ENCODE results near the gene TMEM63A. TPM values are rescaled to one million over a fixed set of nuclear protein-coding genes. Genes with fewer than 3 reads are reported as not detected.
A peak's percentile ranks its signal among the peaks of the same experiment; 100 is the strongest.

TMEM63A gene
- total RNA-seq, 6 experiments from 2014 or later, result 32.1 to 81.5 (median 44.9) TPM

DNA sequence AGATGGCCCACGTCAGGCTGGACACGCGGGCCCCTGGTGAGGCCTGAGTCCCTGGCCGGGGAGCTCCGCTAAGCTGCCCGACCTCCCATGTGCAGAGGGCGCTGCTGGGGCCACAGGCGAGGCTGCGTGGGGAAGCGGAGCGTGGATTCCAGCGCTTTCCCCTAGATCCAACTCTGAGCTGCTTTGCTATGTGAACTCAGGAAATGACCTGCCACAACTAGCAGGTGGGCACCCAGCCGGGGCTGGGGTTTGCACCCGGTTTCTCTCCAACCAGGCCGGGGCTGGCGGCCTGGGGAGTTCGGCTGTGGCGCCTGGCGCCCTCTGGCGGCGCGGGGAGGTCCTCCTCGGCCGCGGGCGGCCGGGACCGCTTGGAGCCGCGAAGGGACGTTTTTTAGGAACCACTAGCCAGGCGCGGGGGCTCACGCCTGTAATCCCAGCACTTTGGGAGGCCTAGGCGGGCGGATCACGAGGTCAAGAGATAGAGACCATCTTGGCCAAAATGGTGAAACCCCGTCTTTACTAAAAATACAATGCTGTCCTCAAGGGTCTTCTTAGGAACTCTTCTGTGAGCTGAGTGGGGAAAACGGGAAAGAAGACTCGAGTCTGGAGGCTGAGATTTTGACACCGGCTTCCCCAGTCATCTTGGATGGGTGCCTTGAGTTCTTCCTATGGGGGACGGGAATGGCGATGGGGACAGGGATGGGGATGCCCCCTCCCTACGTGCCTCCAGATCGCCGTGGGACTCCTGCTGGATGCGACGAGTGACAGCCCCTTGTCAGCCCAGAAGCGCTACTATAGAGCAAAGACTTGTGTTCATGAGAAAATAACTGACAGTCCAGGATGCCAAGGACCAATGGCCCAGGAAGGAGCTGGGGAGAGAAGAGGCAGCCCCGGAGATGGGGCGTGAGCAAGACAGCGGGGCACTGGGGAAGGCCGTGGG lies 29.3 kb upstream of the TMEM63A start:
- DNase-seq, result peak; percentile 69 to 78 (median 72)
- peak; percentile 88 to 96 (median 91) for ATAC-seq
- H3K36me3 ChIP-seq, result no peaks in the 10 kb centered on the region
- H3K9me3 ChIP-seq, result no peaks in the 10 kb centered on the region
- TF ChIP-seq POLR2A (IDR thresholded peaks at IDR 0.05), result no peak
- TF ChIP-seq, protein P1, sequence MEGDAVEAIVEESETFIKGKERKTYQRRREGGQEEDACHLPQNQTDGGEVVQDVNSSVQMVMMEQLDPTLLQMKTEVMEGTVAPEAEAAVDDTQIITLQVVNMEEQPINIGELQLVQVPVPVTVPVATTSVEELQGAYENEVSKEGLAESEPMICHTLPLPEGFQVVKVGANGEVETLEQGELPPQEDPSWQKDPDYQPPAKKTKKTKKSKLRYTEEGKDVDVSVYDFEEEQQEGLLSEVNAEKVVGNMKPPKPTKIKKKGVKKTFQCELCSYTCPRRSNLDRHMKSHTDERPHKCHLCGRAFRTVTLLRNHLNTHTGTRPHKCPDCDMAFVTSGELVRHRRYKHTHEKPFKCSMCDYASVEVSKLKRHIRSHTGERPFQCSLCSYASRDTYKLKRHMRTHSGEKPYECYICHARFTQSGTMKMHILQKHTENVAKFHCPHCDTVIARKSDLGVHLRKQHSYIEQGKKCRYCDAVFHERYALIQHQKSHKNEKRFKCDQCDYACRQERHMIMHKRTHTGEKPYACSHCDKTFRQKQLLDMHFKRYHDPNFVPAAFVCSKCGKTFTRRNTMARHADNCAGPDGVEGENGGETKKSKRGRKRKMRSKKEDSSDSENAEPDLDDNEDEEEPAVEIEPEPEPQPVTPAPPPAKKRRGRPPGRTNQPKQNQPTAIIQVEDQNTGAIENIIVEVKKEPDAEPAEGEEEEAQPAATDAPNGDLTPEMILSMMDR (IDR thresholded peaks at IDR 0.05), result peak; percentile 87 to 99 (median 96)
- no peak overlapping the region for H3K27ac ChIP-seq
- H3K4me1 ChIP-seq, result peaks cover 0 to 8% (median 2%) of the 10 kb centered on the region in 4 donors
- 54% methylated on average over 20 of the region's 53 CpGs for WGBS (ENCODE audit: insufficient coverage, low coverage, low lambda C conversion rate, missing lambda C conversion rate)
- peak overlapping the region in 1 of 3 donors; percentile 20 for H3K4me3 ChIP-seq
- H3K27me3 ChIP-seq, result no peaks in the 10 kb centered on the region
- intact Hi-C loops (cut with DNase I), result loop anchor here in 1 of 2 donors (10.0 kb wide), 1 partner anchor 47 kb away; no protein-coding TSS in a partner anchor

DNA sequence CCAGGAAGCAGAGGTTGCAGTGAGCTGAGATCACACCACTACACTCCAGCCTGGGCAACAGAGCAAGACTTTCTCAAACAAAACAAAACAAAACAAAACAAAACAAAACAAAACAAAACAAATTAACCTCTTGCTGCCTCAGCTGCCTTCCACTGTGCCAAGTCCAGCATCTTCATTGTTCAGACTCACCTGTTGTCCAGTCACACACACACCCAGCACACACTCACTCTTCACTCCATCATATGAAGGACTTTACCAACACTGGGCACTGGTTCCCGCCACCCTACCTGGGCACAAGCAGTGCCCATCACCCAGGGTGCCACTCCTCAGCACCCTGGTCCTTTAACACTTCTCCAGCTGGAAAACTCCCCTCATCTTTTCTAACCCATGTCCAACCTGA lies 27.3 kb upstream of the TMEM63A start:
- no peaks in the 10 kb centered on the region for H3K27me3 ChIP-seq
- ATAC-seq (no peak), DNase-seq (peak in 1 of 3 donors; percentile 26)
- H3K4me3 ChIP-seq, result no peak overlapping the region
- TF ChIP-seq, protein P1 (IDR thresholded peaks at IDR 0.05), result no peak
- no peak for TF ChIP-seq POLR2A (IDR thresholded peaks at IDR 0.05)
- intact Hi-C loops (cut with DNase I), result no loop called here
- H3K9me3 ChIP-seq, result no peaks in the 10 kb centered on the region
- WGBS (ENCODE audit: insufficient coverage, low coverage, low lambda C conversion rate, missing lambda C conversion rate), result 100% methylated on average over 1 of the region's 1 CpG
- no peaks in the 10 kb centered on the region for H3K36me3 ChIP-seq
- H3K4me1 ChIP-seq, result peaks cover 0 to 8% (median 2%) of the 10 kb centered on the region in 4 donors
- H3K27ac ChIP-seq, result no peak overlapping the region

DNA sequence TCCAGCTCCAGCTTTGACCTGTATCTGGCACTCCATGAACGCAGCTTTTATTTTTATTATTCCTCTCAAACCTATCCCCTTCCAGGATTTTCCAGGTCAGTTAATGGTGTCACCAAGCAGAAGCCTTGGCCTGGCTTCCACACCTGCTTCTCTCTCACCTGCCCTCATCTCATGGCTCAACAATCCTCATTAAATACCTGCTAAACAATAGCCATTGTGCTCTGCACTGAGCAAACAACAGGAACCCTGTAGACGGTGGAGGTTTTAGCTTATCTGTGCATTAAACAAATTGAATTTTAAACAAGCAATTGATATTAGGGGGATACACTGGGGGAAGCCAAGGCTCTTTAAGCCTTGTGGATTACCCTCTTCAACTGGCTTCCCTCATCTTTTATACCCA lies 26.6 kb upstream of the TMEM63A start:
- ATAC-seq (no peak), DNase-seq (no peak)
- H3K27me3 ChIP-seq, result no peaks in the 10 kb centered on the region
- whole genome bisulfite sequencing (ENCODE audit: insufficient coverage, low coverage, low lambda C conversion rate, missing lambda C conversion rate), result 85% methylated on average over 2 of the region's 2 CpGs
- H3K4me1 ChIP-seq, result peaks cover 0 to 8% (median 2%) of the 10 kb centered on the region in 4 donors
- no peaks in the 10 kb centered on the region for H3K36me3 ChIP-seq
- H3K27ac ChIP-seq, result no peak overlapping the region
- TF ChIP-seq, protein P1 (IDR thresholded peaks at IDR 0.05), result no peak
- TF ChIP-seq POLR2A (IDR thresholded peaks at IDR 0.05), result no peak
- intact Hi-C loops (cut with DNase I), result no loop called here
- H3K4me3 ChIP-seq, result no peak overlapping the region
- no peaks in the 10 kb centered on the region for H3K9me3 ChIP-seq

DNA sequence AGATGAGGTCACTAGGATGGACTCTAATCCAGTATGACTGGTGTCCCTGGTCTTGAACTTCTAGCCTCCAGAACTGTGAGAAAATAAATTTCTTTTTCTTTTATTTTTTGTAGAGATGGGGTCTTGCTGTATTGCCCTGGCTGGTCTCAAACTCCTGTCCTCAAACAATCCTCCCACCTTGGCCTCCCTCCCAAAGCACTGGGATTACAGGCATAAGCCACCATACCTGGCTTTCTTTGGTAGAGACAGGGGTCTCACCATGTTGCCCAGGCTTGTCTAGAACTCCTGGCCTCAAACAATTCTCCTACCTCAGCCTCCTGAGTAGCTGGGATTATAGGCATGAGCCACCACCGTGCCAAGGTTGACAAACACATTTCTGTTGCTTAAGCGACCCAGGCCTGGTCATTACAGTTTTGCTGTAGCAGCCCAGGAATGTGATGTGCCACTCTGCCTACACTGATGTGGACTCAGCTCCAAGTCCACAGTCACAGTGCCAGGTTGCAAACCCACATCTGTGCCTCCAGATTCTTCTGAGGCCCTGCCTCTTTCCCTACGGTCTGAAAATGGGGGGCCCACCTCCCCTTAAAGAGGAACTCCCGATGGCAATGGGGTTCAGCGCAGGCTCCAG lies 25.9 kb upstream of the TMEM63A start:
- Histone ChIP-seq H3K36me3 (no peaks in the 10 kb centered on the region), H3K4me1 (peaks cover 0 to 8% (median 2%) of the 10 kb centered on the region in 4 donors), H3K9me3 (no peaks in the 10 kb centered on the region), H3K4me3 (no peak overlapping the region), H3K27ac (no peak overlapping the region), H3K27me3 (no peaks in the 10 kb centered on the region)
- DNase-seq (peak in 2 of 3 donors; percentile 37 to 63), ATAC-seq (peak in 3 of 4 donors; percentile 33 to 74 (median 34))
- 61% methylated on average over 3 of the region's 5 CpGs for WGBS (ENCODE audit: insufficient coverage, low coverage, low lambda C conversion rate, missing lambda C conversion rate)
- intact Hi-C loops (cut with DNase I), result no loop called here
- TF ChIP-seq, protein P1 (IDR thresholded peaks at IDR 0.05), result no peak
- TF ChIP-seq POLR2A (IDR thresholded peaks at IDR 0.05), result no peak
